ENCODE results near the gene ZNF446.

DNA sequence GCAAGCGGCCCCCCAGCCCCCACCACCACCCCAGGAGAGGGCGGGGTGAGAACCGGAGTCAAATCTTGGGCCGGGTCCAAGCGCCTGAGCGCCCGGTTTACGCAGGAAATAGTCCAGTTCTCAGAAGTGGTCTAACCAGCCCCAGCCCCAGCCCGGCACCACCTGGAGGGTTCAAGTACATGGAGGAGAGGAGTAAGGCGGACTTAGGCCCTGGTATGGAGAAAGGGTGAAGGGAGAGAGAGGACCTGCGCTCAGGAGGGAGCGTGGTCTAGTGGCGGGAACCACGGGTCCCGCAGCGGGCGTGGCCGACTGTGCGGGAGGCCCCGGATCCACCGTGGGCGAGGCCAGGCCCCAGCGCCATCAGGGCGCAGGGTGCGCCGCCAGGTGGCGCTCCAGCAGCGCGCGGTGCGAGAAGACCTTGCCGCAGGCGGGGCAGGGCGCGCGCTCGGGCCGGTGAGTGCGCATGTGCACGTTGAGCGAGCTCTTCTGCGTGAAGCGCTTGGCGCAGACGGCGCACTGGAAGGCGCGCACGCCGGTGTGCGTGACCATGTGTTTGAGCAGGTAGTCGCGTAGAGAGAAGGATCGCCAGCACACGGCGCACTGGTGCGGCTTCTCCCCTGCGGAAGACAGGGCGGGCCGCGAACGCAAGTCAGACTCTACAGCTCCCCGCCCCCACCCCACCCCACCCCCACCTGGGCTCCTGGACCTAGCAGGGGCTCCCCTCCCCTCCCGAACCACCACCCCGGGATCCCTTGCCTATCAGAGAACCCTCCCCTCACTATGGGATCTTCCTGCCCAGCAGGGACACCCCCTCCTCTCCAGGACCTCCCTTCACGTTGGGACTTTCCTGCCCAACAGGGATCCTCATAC, 37.8 kb downstream of the ZNF446 start:
- TF ChIP-seq CTCF (conservative IDR thresholded peaks at IDR 0.05; ENCODE audit: low read length) (peak; percentile 76), EZH2phosphoT487 (IDR thresholded peaks at IDR 0.05; ENCODE audit: borderline replicate concordance, low read depth, low read length) (no peak)

Data from OCI-LY7 (cell line).